NCI-H1092 treated with DMSO at 0.1 percent for 48 hours (cell line): ENCODE data around the gene RBFA.

ENCODE experiments used
- DNase-seq: peaks from one replicate; lab custom pipeline; 2025; lab: John Stamatoyannopoulos, UW

Gene RBFA

DNA sequence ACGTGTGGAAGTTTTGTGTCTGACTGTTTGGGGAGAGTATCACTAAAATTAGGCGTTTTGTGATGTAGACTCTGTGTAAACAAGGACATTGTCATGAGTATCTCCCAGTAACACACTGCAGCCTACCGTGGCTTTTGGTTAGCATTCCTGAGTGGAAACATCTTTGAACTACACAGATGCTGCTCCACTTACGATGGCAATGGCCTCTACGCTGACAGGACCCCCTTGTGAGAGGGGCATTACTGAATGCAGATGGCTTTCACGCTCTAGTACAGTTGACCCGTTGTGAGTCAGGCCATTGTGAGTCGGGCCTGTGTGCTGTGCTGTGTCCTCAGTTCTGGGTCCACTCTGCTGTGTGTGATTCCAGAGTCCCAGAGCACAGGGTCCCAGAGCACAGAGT, 40.5 kb downstream of the RBFA start:
- DNase-seq, result no peak

- no peak for DNase-seq
Observed at GRCh38 chr18:80075940-80076339, 41.7 kb downstream of the RBFA start.

DNA sequence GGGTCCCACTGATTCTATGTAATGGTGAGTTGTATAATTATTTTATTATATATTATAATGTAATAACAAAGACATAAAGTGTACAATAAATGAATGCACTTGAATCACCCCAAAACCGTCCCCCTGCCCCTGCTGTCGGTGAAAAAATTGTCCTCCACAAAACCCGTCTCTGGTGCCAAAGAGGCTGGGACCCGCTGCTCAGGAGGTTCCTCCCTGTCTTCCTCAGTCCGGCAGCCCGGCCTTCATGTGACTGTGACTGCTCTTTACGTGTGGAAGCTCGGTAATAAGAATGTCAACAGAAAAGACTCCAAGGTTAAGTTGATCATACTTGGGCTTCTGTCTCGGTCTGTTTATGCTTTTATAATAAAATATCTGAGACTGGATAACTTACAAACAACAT, 42.1 kb downstream of the RBFA start:
- no peak for DNase-seq

- no peak for DNase-seq
Observed at GRCh38 chr18:80077873-80078272, 43.6 kb downstream of the RBFA start.
